HG03135 (cell line): ENCODE measurements around the gene FHIT.

Experiments
- ATAC-seq: cut with Tn5 transposase; IDR thresholded peaks from one replicate; pipeline ENCODE4 v1.9.1; 2021; ENCODE audit warnings: mild to moderate bottlenecking, moderate library complexity; ENCODE audit not compliant: unreplicated experiment

FHIT gene

DNA sequence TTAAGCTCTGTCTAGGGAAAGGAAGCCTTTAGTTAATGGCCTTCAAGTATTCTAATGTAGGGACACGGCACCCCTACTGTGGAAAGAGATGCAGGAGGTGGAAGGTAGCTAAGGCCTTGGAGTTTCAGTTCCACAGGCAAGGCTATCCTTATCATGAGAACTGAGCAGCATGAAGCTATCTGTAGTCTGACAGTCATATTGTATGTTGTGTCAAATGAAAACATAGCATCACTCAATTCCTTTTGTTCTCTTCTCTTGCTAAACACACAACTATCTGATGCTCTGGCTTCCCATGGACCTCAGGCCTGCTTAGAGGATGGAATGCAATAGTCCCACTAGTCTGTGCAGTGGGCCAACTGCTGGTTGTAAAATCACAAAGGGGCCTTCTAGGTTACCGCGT, 380.9 kb downstream of the FHIT start:
- ATAC-seq = no peak

DNA sequence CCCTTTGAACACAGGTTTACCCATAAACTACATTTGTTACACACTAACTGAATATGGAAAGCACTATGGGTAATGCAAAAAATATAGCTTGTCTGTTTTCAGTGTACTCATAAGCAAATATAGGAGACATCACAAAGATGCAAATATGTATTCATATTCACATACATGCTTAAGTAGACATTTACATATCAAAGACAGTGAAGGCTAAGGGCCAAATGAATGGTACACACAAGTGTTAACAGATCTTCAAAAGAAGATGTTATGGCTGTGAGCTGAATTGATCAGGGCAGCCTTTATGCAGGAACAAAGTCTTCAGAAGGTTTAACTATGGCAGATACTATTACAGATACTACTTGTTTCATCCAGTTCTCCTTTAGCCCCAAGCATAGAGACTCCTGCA, 384.1 kb downstream of the FHIT start:
- ATAC-seq = no peak

DNA sequence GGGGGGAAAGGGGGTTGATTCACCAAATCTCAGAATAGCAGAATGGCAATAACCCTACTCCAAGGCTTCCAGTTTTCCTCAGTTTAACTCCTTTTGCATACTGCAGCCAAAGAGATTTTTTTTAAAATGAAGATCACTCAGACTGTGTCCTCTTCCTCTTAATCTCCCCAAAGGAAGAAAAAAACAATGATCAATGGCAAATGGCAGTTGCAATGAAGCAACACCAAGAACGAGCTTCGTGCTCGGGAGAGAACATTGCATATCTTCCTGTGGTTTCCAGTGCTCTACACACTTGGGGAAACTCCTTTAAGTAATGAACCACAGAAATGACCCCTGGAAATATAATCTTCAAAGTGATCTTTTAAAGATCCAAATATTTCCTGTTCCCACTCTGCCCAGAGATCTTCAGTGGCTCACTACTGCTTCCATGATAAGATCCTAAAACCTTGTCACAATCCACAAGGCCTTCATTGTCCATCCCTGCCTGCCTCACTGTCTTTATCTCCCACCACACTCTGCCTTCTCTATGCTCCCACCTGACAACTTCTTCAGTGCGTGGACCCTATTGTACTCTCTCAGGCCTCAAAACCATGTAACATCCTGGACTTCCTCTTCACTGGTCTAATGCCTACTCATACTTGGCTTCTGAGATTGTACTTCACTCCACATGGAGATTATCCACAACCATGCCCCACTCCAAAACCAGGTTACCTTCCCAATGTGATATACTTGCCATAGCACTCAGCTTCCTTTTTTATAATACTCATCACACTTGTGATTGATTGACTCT, 394.8 kb downstream of the FHIT start:
- no peak for ATAC-seq

DNA sequence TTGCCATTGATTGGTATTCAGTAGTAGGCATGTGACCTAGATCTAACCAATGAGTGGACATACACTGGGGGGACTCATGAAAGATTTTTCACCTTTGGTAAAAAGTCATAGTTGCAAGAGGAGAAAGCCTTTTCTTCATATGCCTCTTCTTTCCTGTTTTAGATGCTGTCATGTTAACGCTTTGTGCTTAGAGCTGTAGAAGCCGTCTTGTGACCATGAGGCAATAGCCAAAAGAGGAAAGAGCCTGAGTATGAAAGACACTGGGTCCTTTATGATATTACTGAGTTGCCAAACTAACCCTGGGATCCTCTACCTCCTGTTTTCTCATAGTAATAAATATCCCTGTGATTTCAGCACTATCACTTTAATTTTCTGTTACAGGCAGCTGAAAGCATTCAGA, 396.0 kb downstream of the FHIT start:
- no peak for ATAC-seq

DNA sequence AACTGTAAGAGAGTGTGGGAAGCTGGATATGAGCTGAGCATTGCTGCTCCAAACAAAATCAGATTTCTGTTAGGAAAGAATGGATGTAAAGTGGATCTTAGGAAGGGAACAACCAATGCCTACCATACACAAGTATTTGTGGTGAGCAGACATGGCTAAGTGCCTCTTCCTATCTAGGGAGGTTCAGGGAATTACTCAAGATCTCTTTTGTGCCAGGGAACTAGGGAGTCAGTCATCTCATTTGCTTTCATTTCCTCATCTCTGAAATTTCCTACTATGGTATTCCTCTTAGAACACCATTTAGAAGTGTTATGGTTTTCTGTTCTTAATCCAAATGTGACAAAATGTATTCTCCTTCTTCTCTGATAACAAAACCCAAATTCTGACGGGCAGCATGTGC, 396.5 kb downstream of the FHIT start:
- no peak for ATAC-seq

DNA sequence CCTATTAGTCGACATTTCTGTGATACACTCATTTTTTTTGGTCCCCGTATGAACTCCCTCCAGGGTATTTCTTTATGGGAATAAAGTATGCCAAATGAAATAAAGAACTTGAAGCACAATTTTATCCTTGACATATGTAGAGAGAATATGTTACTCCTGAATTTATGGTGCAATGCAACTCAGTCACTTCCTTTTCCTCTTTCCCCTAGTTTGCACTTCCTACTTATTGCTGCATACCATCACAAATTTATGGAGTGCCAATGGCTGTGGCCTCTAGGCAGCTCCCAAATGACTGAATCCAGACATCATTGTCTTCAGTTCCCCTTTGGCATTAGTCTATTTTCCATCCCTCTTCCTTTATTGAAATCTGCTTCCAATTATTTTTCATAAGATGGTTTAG, 403.5 kb downstream of the FHIT start:
- ATAC-seq = no peak

DNA sequence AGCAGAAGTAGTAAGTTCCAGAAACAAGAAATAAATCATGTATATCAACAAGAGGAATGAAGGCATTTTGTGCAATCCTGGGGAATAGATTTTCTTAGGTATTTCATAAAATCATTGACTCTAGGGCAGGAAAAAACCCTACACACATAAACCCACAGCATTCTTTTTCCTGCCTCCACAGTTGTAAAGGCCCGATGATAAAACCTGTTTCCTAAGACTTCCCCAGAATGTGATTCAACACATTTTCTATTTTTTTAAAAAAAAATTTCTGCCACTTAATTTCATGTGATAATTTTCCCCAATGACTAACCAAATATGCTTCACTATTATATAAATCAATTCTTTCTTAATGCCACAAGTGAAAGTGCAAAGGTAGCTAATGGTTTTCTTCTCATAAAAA, 407.0 kb downstream of the FHIT start:
- no peak for ATAC-seq

DNA sequence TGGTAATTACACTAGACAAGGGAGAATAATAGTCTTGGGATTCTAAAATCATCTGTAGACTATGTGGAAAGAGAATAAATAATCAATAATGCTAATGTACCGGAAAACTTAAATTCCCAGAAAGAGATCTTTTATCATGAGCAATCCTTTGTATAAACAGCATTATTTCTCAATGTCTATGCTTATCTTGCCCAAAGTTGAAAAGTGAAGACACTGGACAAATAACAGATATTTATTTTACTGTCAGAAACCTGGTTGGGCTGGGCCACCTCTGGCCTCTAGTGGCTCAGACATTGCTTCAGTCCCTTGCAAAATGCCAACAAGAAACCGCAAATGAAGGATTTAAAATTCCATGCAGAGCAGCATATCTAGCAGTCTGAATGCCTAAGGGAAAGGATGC, 409.9 kb downstream of the FHIT start:
- no peak for ATAC-seq

DNA sequence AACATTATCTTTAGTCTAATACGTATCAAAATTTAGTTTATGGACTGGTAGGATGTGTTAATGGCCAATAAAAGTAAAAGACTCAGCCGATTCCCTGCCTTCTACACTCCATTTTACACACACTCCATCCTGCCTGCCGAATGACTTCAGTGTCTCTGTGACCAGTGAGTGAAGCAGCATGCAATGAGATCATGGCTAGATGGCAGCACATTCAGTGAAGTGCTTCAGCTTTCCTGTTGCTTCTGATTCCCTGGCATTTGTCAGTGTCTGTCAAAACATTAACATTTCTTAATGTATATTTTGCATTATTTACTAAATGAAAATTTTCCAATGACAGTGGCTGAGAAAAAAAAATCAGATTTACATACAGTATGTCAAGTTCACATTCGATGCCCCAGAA, 412.0 kb downstream of the FHIT start:
- no peak for ATAC-seq

DNA sequence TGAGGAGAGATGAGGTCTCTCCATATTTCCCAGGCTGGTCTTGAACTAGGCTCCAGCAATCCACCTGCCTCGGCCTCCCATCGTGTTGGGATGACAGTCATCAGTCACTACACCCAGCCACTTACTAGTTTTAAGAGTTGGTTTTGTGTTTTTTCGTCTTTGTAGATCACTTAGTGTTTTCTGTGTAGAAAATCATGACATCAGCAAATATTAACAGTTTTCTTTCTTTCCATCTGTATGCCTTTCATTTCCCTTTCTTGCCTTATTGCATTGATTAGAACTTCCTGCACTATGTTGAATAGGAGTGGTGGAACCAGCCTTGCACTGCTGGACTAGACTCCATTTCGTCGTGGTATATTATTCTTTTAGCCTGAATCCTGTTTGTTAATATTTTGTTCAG, 415.5 kb downstream of the FHIT start:
- no peak for ATAC-seq

DNA sequence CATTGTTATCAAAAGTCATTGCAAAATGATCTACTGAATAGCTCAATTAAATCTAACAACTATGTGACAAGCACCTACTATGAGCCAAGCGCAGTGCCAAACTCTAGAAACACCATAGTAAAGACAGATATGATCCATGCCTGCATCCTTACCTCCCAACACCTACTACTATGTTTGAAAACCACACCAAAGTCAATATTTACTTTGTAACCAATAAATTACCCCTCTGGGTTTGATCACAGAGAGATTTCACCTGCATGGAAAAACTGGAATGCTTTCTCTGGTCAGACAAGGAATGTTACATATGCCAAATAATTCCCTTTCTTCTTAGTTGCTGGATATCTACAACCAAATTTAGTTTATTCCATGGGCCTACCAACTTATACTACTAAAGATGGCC, 422.2 kb downstream of the FHIT start:
- no peak for ATAC-seq

DNA sequence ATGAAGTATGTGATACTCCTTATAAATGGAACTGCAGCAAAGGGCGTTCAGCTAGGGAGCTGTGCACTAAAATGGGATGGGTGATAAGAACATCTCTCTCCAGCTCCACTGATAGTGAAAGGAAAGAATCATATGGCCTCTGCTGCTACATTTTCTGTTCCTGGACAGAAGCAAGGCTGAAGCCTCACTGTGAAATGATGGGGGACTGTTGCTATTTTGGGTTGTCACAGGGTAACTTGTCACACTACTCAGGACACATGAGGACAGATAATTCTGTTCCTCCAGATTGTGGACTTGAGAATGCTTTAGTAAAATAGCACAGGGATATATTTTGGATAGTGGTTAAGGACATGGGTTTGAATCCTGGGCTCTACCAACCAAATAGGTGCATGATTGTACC, 423.6 kb downstream of the FHIT start:
- no peak for ATAC-seq

DNA sequence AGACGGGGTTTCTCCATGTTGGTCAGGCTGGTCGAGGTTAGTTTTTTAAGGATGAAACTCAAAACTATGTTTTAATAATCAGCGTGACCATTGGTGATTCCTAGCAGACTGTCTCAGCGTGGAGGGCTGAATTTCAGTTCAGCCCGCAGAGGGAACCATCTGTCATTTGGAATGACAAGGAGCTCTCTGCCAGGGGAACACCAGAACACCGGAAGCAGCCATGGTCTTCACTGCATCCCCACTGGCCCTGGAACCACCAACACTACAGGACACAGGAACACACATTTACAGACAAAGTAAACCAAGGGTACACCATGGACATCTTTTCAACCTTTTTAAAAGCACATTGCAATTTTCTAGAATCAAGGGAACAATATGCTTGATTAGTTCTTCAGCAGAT, 424.7 kb downstream of the FHIT start:
- no peak for ATAC-seq

DNA sequence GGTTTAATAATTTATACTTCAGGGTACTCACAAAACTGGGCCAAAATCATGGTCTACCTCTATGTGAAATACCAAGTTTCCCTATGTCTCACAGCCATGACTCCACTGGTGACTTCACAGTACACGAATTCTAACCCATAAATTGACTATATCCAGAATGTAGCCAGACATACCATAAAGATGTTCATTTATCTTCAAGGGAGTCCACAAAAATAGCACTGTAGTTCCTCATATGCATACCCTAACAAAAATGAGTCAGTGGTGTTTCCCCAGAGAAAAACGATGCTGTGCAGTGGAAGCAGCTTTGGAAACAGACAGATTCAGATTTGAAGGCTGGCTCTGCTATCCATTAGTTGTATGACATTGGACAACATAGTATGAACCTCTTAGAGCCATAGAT, 438.8 kb downstream of the FHIT start:
- ATAC-seq = no peak

DNA sequence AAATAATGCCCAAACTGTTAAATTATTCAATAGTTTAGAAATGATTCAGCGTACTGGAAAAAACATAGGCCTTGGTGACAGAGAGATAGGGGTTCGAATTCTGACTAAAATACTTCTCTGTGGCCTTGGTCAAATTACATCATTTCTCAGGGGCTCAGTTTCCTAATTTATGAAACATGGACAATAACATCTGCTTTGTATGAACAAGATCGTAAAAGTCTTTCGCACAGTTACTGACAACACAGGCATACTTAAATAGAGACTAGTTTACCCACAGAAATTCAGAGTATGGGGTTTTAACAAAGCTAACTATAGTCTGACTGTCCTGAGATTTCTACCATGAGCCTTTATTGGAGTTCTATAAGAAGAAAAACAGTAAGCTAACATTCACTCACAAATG, 440.4 kb downstream of the FHIT start:
- ATAC-seq = no peak

DNA sequence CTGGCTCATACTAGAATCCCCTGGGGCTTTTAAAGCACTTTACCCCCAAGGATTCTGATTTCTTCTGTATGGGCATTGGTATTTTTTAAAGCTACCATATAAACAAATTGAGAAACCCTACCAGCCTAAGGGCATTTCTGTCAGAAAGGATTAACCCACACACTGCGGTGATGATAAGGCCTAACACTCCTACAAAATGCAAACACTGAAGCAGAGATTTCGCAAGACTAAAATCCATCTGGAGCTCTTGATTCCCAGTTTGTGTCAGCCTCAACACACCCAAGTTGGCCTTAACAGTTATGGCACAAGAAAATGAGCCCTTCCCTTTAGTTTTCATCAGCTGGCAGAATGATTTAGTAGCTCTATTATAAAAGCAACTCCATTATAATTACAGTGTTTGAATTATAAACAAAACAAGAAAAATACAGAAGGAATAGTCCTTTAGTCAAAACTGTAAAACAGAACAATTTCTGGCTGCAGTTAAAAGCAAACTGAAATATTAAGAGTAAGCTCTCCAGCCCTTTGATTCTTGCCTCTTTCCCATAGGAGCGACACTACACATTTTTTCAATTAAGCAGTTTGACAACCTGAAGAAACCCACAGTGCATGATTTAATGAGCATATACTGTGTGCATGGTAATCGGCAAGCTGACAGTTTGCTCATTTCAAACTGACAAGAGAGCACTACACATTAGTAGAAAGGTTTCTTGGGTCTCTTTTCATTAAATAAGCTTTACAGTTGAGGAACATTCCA, 441.2 kb downstream of the FHIT start:
- ATAC-seq = no peak

DNA sequence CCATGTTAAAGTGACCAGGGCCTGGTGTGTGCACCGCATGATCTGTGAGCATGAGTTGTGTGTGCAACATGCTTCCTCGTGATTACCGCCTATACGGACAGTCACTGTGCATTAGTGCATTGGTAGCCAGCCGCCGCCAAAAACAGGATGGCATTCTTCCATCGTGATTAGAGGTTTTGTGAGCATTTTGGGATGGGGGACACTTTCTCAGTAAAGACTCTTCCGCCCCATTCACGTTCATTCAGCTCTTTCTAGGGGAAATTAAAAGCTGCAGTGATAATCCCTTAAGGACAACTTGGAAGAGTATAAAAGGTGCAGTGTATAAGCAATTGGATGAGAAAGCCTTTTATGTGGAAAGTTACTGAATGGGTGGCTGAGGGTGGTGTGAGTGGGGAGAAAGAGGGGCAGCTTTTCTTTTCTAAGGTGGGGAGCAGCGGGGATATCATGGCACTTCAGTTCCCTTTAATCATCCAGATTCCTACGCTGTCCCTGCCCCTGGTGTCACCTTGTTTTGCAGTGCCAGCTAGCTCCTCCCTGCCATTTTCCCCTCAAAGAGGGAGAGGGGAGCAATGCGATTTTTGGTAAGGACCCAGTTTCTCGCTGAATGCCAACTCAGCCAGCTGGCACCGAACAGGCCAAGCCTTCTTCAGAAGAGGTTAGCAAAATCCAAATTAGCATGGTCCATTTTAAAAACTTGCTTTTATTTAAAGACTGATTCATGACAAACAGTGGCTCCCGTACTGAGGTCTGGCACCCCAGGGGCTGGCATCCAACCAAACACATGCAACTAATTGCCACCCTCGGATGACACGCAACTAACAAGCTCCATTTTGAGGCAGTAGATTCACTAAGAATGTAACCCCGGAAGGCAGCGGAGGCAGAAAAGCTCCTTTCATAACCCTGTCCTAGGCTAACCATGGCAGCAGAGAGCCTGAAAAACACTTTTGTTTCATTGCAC, 447.8 kb downstream of the FHIT start:
- ATAC-seq = no peak

DNA sequence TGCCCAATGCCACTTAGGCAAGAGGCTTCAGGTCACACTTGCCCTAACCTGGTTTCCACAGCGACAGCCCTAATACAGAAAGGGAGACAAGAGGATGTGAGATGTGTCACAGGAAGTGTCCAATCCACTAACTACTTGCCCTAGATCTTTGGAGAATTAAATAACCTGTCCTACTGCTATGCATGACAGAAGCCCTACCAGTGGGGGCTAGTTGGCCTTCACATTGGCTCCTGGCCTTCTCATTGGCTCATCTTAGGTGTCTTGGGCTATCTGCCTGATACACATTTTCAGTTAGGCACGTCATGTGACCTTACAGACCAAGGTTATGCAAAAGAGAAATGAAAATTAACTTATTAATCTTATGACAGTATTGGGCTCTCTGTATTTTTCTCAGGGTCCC, 449.9 kb downstream of the FHIT start:
- ATAC-seq = no peak

DNA sequence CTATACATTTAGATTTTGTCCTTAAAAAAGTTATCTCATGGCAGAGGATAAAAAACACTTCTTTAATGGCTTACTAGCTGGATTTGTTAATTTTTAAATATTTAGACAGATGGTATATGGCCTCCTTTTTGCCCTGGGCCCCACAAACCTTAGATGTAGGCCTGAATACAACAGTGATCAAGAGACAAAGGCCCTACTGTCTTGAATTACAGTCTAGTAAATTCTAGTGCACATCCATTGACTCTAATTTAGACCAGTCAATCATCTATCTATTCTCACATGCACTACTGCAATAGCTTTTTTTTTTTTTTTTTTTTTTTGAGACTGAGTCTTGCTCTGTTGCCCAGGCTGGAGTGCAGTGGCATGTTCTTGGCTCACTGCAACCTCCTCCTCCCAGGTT, 452.8 kb downstream of the FHIT start:
- ATAC-seq = no peak

DNA sequence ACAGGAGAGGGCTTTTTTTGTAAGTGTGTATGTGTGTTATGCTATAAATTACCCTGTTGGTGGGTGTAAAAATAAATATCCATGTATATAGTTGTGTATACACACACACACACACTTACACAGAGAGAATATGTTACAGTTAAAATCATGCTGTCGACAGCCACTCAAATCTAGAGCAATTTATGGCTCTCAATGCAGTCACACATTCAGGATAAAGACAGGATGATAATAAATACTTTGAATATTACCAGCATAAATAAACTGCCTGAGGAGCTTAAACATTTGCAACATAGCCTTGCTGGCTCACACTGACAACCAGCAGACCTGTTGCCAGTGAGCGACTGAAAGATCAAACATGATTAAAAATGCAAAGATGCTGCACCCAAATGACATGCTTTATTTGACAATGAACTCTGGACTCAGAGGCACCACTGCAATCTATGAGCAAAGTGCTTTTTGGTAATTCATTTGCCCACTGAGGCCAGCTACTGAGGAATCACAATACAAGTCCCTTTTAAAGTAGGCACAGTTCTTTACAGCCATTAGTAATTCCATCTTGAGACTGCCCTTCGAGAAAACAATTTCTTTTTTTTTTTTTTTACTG, 458.9 kb downstream of the FHIT start:
- ATAC-seq = no peak

DNA sequence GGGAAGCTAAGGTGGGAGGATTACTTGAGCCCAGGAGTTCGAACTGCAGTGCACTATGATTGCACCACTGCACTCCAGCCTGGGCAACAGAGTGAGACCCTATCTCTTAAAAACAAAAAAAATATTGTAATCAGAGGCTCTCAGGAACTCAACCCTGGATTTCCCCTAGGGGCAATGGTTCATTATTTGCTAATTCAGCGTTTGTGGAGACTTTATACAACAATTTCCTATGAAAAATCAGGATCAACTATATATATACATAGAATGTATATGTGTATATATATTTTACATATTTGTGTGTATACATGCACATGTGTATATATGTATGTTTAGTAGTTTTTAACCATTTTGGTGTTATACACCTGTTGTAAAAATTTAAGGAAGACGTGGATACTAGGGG, 463.1 kb downstream of the FHIT start:
- no peak for ATAC-seq
